DMS53 treated with DMSO at 0.1 percent for 48 hours (cell line): ENCODE measurements around the gene PEX3.
"Not testable (repeated sequence)": the region's sequence is repeated elsewhere in the genome, so short reads cannot be mapped to it uniquely, and the experiment has no call there.

Experiments used
- DNase-seq: peaks from one replicate; lab custom pipeline; 2025; ENCODE audit not compliant: unreplicated experiment; lab: John Stamatoyannopoulos, UW

PEX3 gene

GRCh38 chr6:143443096-143443495, 7.5 kb upstream of the PEX3 start:
- DNase-seq, result no peak

- not testable (repeated sequence) for DNase-seq
Observed at GRCh38 chr6:143447865-143448264, 2.7 kb upstream of the PEX3 start.

- no peak for DNase-seq
Observed at GRCh38 chr6:143449082-143449713, 1.4 kb upstream of the PEX3 start.

GRCh38 chr6:143449714-143450452, 722 bp upstream of the PEX3 start:
- peak; percentile 9 for DNase-seq

DNA sequence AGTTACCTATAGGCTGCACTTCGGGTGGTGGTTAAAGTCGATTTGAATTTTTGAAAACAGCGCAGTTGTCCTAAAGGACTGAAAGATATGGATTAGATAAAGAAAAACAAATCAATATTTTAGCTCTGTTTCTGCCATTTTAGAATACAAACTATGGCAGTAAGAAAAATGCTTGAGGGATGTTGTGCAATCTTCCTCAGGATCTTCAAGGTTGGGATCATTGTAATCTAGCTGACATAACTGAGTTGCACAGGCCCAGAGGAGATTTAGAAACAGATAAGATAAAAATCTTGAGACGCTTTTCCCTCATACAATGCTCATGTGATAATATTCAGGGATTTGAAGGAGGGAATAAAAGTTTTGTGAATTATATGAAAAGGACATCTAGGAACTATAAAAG, 926 bp downstream of the PEX3 start:
- DNase-seq, result no peak

GRCh38 chr6:143457563-143458359, 7.2 kb downstream of the PEX3 start:
- DNase-seq, result no peak

GRCh38 chr6:143465546-143465945, 14.9 kb downstream of the PEX3 start:
- no peak for DNase-seq

DNA sequence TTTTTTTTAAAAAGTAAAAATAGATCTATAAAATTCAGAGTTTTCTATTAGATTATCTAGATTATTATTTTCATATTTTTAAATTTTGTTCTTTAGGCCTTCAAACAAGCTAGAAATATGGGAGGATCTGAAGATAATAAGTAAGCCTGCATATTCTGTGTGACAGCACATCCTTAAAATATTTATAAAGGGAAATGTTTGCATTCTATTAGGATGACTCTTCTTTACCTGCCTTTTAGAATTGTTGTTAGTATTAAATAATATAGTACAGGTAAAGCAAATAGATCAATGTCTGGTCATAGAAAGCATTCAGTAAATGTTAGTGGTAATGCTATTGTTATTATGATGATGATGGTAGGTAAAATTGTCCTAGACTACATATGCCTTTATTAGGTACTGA, 17.4 kb downstream of the PEX3 start:
- no peak for DNase-seq

DNA sequence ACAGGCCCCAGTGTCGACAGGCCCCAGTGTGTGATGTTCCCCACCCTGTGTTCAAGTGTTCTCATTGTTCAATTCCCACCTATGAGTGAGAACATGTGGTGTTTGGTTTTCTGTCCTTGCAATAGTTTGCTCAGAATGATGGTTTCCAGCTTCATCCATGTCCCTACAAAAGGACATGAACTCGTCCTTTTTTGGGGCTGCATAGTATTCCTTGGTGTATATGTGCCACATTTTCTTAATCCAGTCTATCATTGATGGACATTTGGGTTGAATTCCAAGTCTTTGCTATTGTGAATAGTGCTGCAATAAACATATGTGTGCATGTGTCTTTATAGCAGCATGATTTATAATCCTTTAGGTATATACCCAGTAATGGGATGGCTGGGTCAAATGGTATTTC, 18.2 kb downstream of the PEX3 start:
- not testable (repeated sequence) for DNase-seq

GRCh38 chr6:143471822-143472221, 21.2 kb downstream of the PEX3 start:
- no peak for DNase-seq

GRCh38 chr6:143476545-143476944, 25.9 kb downstream of the PEX3 start:
- no peak for DNase-seq

DNA sequence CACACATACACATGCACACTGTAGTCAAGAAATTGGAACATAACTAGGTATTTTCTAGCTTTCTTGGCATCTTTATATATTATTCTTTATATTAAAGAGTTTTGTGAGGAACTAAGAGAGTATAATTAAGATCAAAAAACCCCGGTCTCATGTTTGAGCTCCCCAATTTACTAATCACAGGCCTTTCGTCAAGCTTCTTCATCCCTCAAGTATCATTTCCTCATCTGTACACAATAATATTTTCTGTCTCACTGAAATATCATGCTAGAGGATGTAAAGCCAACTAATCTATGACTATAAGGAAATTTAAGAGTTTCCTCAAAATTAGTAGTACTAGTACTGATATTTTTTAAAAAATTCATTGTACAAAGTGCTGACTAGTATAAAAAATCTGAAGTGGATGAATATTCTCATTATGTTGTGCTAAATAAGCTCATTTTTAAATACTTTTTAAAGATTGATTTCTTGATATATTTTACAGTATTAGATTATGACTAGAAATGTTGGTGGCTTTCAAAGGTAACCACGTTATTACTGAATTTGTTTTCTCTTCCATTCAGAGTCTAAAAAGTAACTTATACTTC, 28.0 kb downstream of the PEX3 start:
- no peak for DNase-seq

DNA sequence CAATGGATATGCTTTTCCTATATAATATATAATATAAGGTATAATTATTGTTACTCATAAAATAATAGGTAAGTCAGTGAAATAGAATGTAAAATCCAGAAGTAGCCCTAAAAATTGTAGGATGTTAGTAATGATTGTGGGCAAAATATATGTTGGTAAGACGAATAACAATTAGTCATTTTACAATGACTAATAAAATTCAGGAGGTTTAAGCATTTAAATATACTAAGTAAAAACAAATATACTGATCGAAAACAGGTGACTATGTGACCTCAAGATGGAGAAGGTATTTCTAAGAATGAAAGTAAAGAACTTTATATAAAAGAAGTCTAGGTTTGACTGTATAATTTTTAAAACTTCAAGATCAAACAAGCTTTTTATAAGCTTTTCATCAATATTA, 32.0 kb downstream of the PEX3 start:
- no peak for DNase-seq

GRCh38 chr6:143485967-143486366, 35.4 kb downstream of the PEX3 start:
- no peak for DNase-seq

- DNase-seq, result no peak
Observed at GRCh38 chr6:143486752-143487151, 36.1 kb downstream of the PEX3 start.

DNA sequence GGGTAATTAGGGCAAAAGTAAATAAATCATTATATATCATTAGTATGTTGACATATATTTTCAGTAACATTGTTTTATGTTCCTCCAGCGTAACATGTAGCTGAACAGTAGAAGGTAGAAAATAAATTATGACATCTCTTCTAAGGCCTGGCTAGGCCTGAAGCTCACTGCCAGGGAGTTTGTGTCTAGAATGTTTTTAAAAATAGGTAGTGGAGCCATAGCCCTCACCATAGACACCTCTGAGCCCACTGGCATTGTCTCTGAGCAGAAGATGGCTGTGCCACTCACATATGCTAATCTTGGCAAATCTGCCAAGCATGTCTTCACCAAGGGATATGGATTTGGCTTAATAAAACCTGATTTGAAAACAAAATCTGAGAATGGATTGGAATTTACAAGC, 39.6 kb downstream of the PEX3 start:
- DNase-seq, result no peak

- no peak for DNase-seq
Observed at GRCh38 chr6:143490775-143491174, 40.2 kb downstream of the PEX3 start.

- DNase-seq, result no peak
Observed at GRCh38 chr6:143496974-143497373, 46.4 kb downstream of the PEX3 start.

GRCh38 chr6:143498428-143498827, 47.8 kb downstream of the PEX3 start:
- no peak for DNase-seq

DNA sequence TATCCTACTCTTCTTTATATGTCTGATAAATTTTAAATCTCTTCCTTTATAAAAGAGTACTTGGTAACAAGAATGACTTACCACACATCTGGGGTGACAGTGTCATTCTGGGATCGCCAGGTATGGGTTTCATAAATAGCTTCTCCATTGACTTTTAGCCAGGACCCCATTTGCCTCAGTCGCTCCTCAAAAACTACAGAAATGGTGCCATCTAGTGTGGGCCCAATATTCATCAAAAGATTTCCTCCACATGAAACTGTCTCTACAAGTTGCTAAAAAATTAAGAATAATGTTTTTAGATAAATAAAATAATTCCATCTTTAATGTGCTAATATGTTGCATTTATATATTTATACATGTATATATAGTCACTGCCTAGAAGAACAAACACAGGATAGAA, 51.2 kb downstream of the PEX3 start:
- no peak for DNase-seq

- no peak for DNase-seq
Observed at GRCh38 chr6:143504369-143504768, 53.8 kb downstream of the PEX3 start.

DNA sequence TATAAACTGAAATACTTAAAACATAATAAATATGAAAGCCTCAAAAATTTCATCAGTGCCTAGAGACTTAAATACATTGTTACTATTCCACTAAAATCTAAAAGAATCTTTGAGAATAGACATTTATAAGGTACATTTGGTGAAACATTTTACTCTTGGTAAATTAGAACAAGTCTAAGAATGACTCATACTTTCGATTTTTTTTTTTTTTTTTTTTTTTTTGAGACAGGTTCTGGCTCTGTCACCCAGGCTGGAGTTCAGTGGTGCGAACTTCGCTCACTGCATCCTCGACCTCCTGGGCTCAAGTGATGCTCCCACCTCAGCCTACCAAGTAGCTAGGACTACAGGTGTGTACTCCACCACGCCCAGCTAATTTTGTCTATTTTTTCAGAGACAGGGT, 54.5 kb downstream of the PEX3 start:
- no peak for DNase-seq
